ENCODE data around the gene RHOC.
A peak's percentile ranks its signal among the peaks of the same experiment; 100 is the strongest.

The RHOC gene

GRCh38 chr1:112674986-112675727 is 31.8 kb downstream of the RHOC start:
- in situ Hi-C loops (cut with HindIII; ENCODE audit: low sequenced_read_pairs) = no loop called here
- DNase-seq (ENCODE audit: low read depth) = no peak

GRCh38 chr1:112674440-112674985 is 32.4 kb downstream of the RHOC start, which contains the start of gene MOV10:
TSS of gene MOV10 (plus strand) at chr1:112674659. CDS start at chr1:112674913, 254 bp downstream.
- DNase-seq (ENCODE audit: low read depth) = peak; percentile 38
- no peak for TF ChIP-seq CTCF (IDR thresholded peaks at IDR 0.05; ENCODE audit: low read depth, low read length, missing control alignments)
- peak within 1 kb of the TSS; percentile 78 for H3K4me3 ChIP-seq (ENCODE audit: low read depth, low read length)
- in situ Hi-C loops (cut with HindIII; ENCODE audit: low sequenced_read_pairs) = no loop called here

More at GRCh38 chr1:112674986-112675727, 31.8 kb downstream of the RHOC start:
- no peak for TF ChIP-seq CTCF (IDR thresholded peaks at IDR 0.05; ENCODE audit: low read depth, low read length, missing control alignments)
- peak overlapping the region; percentile 78 for H3K4me3 ChIP-seq (ENCODE audit: low read depth, low read length)

- peak; percentile 38 for DNase-seq (ENCODE audit: low read depth)
- in situ Hi-C loops (cut with HindIII; ENCODE audit: low sequenced_read_pairs) = no loop called here
- H3K4me3 ChIP-seq (ENCODE audit: low read depth, low read length) = peak overlapping the region; percentile 78
- peak; percentile 52 for TF ChIP-seq CTCF (IDR thresholded peaks at IDR 0.05; ENCODE audit: low read depth, low read length, missing control alignments)
Measured at GRCh38 chr1:112673592-112674439, 33.1 kb downstream of the RHOC start.

- no peak for TF ChIP-seq CTCF (IDR thresholded peaks at IDR 0.05; ENCODE audit: low read depth, low read length, missing control alignments)
- in situ Hi-C loops (cut with HindIII; ENCODE audit: low sequenced_read_pairs) = no loop called here
- no peak overlapping the region for H3K4me3 ChIP-seq (ENCODE audit: low read depth, low read length)
- no peak for DNase-seq (ENCODE audit: low read depth)
Measured at GRCh38 chr1:112672842-112673241, 34.1 kb downstream of the RHOC start.

- TF ChIP-seq CTCF (IDR thresholded peaks at IDR 0.05; ENCODE audit: low read depth, low read length, missing control alignments) = no peak
- in situ Hi-C loops (cut with HindIII; ENCODE audit: low sequenced_read_pairs) = no loop called here
- DNase-seq (ENCODE audit: low read depth) = no peak
- H3K4me3 ChIP-seq (ENCODE audit: low read depth, low read length) = no peak overlapping the region
Measured at GRCh38 chr1:112672009-112672408, 34.9 kb downstream of the RHOC start.

- TF ChIP-seq CTCF (IDR thresholded peaks at IDR 0.05; ENCODE audit: low read depth, low read length, missing control alignments) = no peak
- DNase-seq (ENCODE audit: low read depth) = no peak
- in situ Hi-C loops (cut with HindIII; ENCODE audit: low sequenced_read_pairs) = no loop called here
- H3K4me3 ChIP-seq (ENCODE audit: low read depth, low read length) = no peak overlapping the region
Measured at GRCh38 chr1:112666946-112667345, 40.0 kb downstream of the RHOC start.

Measured in astrocyte of the cerebellum (primary cell).